ENCODE measurements around the gene COPS3. TPM values are rescaled to one million over a fixed set of nuclear protein-coding genes. Genes with fewer than 3 reads are reported as not detected.

COPS3 gene
- total and polyA plus RNA-seq, 2 donors: 56.6 to 105 TPM

GRCh38 chr17:17229416-17230384, 51.3 kb downstream of the COPS3 start:
- Histone ChIP-seq H3K27me3 (ENCODE audit: control insufficient read depth in 2 of 2, insufficient read depth in 1 of 2, low read length in 1 of 2) (no peaks in the 10 kb centered on the region), H3K36me3 (ENCODE audit: control insufficient read depth in 2 of 2, insufficient read depth in 2 of 2, low read length in 1 of 2) (peaks cover 64 to 71% of the 10 kb centered on the region in 2 donors), H3K4me1 (ENCODE audit: control insufficient read depth in 2 of 2, insufficient read depth in 2 of 2, low read length in 2 of 2) (no peaks in the 10 kb centered on the region), H3K27ac (ENCODE audit: low read depth in 1 of 2, low read length in 1 of 2) (no peak overlapping the region), H3K9me3 (ENCODE audit: control insufficient read depth in 2 of 2, insufficient read depth in 1 of 2, low read length in 1 of 2) (no peaks in the 10 kb centered on the region), H3K4me3 (ENCODE audit: low read length in 2 of 2) (no peak overlapping the region)
- 95% methylated on average over 26 of the region's 26 CpGs for WGBS
- no peak for DNase-seq (ENCODE audit: low read depth in 6 of 9, low spot score in 9 of 9)

- Histone ChIP-seq H3K4me1 (ENCODE audit: control insufficient read depth in 2 of 2, insufficient read depth in 2 of 2, low read length in 2 of 2) (no peaks in the 10 kb centered on the region), H3K27ac (ENCODE audit: low read depth in 1 of 2, low read length in 1 of 2) (no peak overlapping the region)
- no peak for DNase-seq (ENCODE audit: low read depth in 6 of 9, low spot score in 9 of 9)
Observed at GRCh38 chr17:17228521-17229279, 52.3 kb downstream of the COPS3 start.

DNA sequence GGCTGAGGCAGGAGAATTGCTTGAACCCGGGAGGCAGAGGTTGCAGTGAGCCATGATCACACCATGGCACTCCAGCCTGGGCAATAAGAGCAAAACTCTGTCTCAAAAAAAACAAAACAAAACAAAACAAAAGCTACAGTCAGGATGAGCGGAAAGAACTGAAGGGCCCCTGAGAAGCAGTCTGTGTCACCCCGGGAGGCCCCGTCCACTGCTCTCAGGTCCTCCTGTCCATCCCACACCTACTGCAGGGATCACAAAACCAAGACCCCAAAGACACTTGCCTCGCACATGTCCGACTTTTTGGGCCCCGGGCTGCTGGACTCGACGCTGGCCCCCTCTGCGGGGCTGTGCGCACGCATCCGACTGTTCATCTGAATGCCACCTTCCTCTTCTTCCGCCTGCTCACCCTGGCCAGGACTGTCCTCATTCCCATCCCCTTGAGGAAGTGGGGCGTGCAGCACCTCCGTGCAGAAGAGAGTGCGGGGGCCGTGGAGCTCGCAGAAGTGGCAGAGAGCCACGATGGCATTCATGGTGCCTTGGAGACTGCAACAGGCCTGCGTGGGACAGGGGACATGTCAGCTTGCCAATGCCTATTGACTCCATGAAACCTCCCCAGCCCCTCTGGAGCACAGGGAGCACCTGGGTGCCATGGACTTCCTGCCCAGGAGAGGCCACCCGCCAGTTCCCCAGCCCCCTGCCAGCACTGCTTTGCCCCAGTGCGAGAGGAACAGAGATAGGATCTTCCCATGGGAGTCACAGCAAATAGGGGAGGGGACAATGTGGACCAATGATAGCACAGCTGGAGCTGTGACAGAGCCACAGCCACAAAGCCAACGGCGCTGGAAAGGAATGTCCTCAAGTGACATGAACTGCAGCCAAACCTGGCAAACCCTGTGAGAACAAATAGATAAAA, 53.2 kb downstream of the COPS3 start:
- WGBS: 97% methylated on average over 25 of the region's 25 CpGs
- Histone ChIP-seq H3K9me3 (ENCODE audit: control insufficient read depth in 2 of 2, insufficient read depth in 1 of 2, low read length in 1 of 2) (no peaks in the 10 kb centered on the region), H3K27ac (ENCODE audit: low read depth in 1 of 2, low read length in 1 of 2) (no peak overlapping the region), H3K4me3 (ENCODE audit: low read length in 2 of 2) (no peak overlapping the region), H3K4me1 (ENCODE audit: control insufficient read depth in 2 of 2, insufficient read depth in 2 of 2, low read length in 2 of 2) (no peaks in the 10 kb centered on the region), H3K27me3 (ENCODE audit: control insufficient read depth in 2 of 2, insufficient read depth in 1 of 2, low read length in 1 of 2) (no peaks in the 10 kb centered on the region), H3K36me3 (ENCODE audit: control insufficient read depth in 2 of 2, insufficient read depth in 2 of 2, low read length in 1 of 2) (peaks cover 79 to 85% of the 10 kb centered on the region in 2 donors)
- DNase-seq (ENCODE audit: low read depth in 6 of 9, low spot score in 9 of 9): no peak

More at GRCh38 chr17:17228521-17229279, 52.3 kb downstream of the COPS3 start:
- Histone ChIP-seq H3K4me3 (ENCODE audit: low read length in 2 of 2) (no peak overlapping the region), H3K36me3 (ENCODE audit: control insufficient read depth in 2 of 2, insufficient read depth in 2 of 2, low read length in 1 of 2) (peaks cover 74 to 80% of the 10 kb centered on the region in 2 donors), H3K9me3 (ENCODE audit: control insufficient read depth in 2 of 2, insufficient read depth in 1 of 2, low read length in 1 of 2) (no peaks in the 10 kb centered on the region), H3K27me3 (ENCODE audit: control insufficient read depth in 2 of 2, insufficient read depth in 1 of 2, low read length in 1 of 2) (no peaks in the 10 kb centered on the region)
- 97% methylated on average over 17 of the region's 17 CpGs for WGBS

- H3K4me3 ChIP-seq (ENCODE audit: low read length in 2 of 2): no peak overlapping the region
- H3K4me1 ChIP-seq (ENCODE audit: control insufficient read depth in 2 of 2, insufficient read depth in 2 of 2, low read length in 2 of 2): no peaks in the 10 kb centered on the region
- no peaks in the 10 kb centered on the region for H3K27me3 ChIP-seq (ENCODE audit: control insufficient read depth in 2 of 2, insufficient read depth in 1 of 2, low read length in 1 of 2)
- WGBS: 98% methylated on average over 16 of the region's 16 CpGs
- DNase-seq (ENCODE audit: low read depth in 6 of 9, low spot score in 9 of 9): no peak
- no peaks in the 10 kb centered on the region for H3K9me3 ChIP-seq (ENCODE audit: control insufficient read depth in 2 of 2, insufficient read depth in 1 of 2, low read length in 1 of 2)
- H3K36me3 ChIP-seq (ENCODE audit: control insufficient read depth in 2 of 2, insufficient read depth in 2 of 2, low read length in 1 of 2): peaks cover 78 to 83% of the 10 kb centered on the region in 2 donors
- H3K27ac ChIP-seq (ENCODE audit: low read depth in 1 of 2, low read length in 1 of 2): no peak overlapping the region
Observed at GRCh38 chr17:17226451-17227265, 54.4 kb downstream of the COPS3 start.

DNA sequence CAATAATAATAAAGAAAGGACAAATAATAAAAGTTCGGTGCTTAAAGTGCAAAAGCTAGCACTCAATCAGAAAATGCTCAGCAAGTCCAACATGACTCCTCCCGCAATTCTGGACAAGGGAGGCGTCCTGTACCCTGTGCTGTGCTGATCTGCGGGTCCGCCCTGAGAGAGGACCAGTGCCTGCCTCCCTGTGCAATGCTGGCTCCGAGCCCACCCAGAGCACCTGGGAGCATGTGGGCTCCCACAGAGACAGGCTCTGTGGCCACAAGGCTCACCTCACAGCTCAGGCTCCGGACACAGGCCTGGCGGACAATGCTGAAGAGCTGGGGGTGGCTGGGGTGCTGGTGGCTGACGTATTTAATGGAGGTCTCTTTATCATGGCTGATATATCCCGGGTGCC, 55.1 kb downstream of the COPS3 start:
- H3K36me3 ChIP-seq (ENCODE audit: control insufficient read depth in 2 of 2, insufficient read depth in 2 of 2, low read length in 1 of 2): peaks cover 82 to 84% of the 10 kb centered on the region in 2 donors
- no peak for DNase-seq (ENCODE audit: low read depth in 6 of 9, low spot score in 9 of 9)
- 99% methylated on average over 10 of the region's 10 CpGs for WGBS
- no peaks in the 10 kb centered on the region for H3K27me3 ChIP-seq (ENCODE audit: control insufficient read depth in 2 of 2, insufficient read depth in 1 of 2, low read length in 1 of 2)
- no peak overlapping the region for H3K27ac ChIP-seq (ENCODE audit: low read depth in 1 of 2, low read length in 1 of 2)
- no peaks in the 10 kb centered on the region for H3K4me1 ChIP-seq (ENCODE audit: control insufficient read depth in 2 of 2, insufficient read depth in 2 of 2, low read length in 2 of 2)
- H3K4me3 ChIP-seq (ENCODE audit: low read length in 2 of 2): no peak overlapping the region
- H3K9me3 ChIP-seq (ENCODE audit: control insufficient read depth in 2 of 2, insufficient read depth in 1 of 2, low read length in 1 of 2): no peaks in the 10 kb centered on the region

- H3K4me1 ChIP-seq (ENCODE audit: control insufficient read depth in 2 of 2, insufficient read depth in 2 of 2, low read length in 2 of 2): no peaks in the 10 kb centered on the region
- DNase-seq (ENCODE audit: low read depth in 6 of 9, low spot score in 9 of 9): no peak
- H3K27ac ChIP-seq (ENCODE audit: low read depth in 1 of 2, low read length in 1 of 2): no peak overlapping the region
- H3K36me3 ChIP-seq (ENCODE audit: control insufficient read depth in 2 of 2, insufficient read depth in 2 of 2, low read length in 1 of 2): peaks cover 76 to 78% of the 10 kb centered on the region in 2 donors
- H3K27me3 ChIP-seq (ENCODE audit: control insufficient read depth in 2 of 2, insufficient read depth in 1 of 2, low read length in 1 of 2): no peaks in the 10 kb centered on the region
- H3K9me3 ChIP-seq (ENCODE audit: control insufficient read depth in 2 of 2, insufficient read depth in 1 of 2, low read length in 1 of 2): no peaks in the 10 kb centered on the region
- no peak overlapping the region for H3K4me3 ChIP-seq (ENCODE audit: low read length in 2 of 2)
- 92% methylated on average over 8 of the region's 8 CpGs for WGBS
Observed at GRCh38 chr17:17224137-17224536, 56.9 kb downstream of the COPS3 start.

DNA sequence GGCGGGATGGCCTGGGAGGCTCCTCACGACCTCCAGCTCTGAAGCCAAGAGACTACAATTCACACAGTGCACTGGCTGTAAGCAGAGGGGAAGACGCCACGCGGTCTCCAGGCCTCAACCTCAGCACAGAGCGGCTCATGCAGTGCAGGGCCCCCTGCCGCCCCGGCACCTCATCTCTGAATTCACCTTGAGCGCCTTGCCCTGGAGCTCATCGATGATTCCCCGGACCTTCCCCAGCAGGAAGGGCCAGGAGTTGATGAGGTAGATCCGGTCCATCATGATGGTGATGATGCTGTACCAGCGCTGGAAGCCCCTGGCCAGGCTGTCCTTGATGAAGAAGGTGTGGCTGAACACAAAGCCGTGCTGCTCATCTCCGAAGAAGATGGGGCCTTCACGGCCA, 57.3 kb downstream of the COPS3 start:
- peaks cover 75 to 78% of the 10 kb centered on the region in 2 donors for H3K36me3 ChIP-seq (ENCODE audit: control insufficient read depth in 2 of 2, insufficient read depth in 2 of 2, low read length in 1 of 2)
- no peaks in the 10 kb centered on the region for H3K4me1 ChIP-seq (ENCODE audit: control insufficient read depth in 2 of 2, insufficient read depth in 2 of 2, low read length in 2 of 2)
- H3K27me3 ChIP-seq (ENCODE audit: control insufficient read depth in 2 of 2, insufficient read depth in 1 of 2, low read length in 1 of 2): no peaks in the 10 kb centered on the region
- H3K27ac ChIP-seq (ENCODE audit: low read depth in 1 of 2, low read length in 1 of 2): no peak overlapping the region
- H3K4me3 ChIP-seq (ENCODE audit: low read length in 2 of 2): no peak overlapping the region
- WGBS: 99% methylated on average over 16 of the region's 16 CpGs
- no peaks in the 10 kb centered on the region for H3K9me3 ChIP-seq (ENCODE audit: control insufficient read depth in 2 of 2, insufficient read depth in 1 of 2, low read length in 1 of 2)
- no peak for DNase-seq (ENCODE audit: low read depth in 6 of 9, low spot score in 9 of 9)

DNA sequence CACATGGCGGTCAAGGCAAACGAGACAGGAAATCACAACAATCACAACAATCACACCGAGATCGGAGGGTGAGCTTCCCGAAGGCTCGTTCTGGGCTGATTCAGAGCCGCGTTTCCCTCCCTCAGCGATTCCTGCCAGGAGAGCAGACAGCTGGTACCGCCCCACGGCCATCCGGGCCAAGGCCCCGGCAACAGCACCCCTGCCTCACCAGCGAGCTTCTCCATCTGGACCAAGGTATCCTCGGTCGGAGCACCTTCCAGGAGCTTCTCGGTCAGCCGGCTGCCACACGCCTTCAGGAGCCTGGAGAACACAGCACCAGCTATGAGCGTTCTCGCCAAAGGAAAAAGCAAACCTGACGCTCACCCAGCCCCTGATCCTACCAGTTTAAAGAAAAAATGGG, 59.7 kb downstream of the COPS3 start:
- Histone ChIP-seq H3K27ac (ENCODE audit: low read depth in 1 of 2, low read length in 1 of 2) (no peak overlapping the region), H3K27me3 (ENCODE audit: control insufficient read depth in 2 of 2, insufficient read depth in 1 of 2, low read length in 1 of 2) (no peaks in the 10 kb centered on the region), H3K4me3 (ENCODE audit: low read length in 2 of 2) (no peak overlapping the region), H3K4me1 (ENCODE audit: control insufficient read depth in 2 of 2, insufficient read depth in 2 of 2, low read length in 2 of 2) (no peaks in the 10 kb centered on the region), H3K9me3 (ENCODE audit: control insufficient read depth in 2 of 2, insufficient read depth in 1 of 2, low read length in 1 of 2) (no peaks in the 10 kb centered on the region), H3K36me3 (ENCODE audit: control insufficient read depth in 2 of 2, insufficient read depth in 2 of 2, low read length in 1 of 2) (peaks cover 73 to 79% of the 10 kb centered on the region in 2 donors)
- WGBS: 97% methylated on average over 22 of the region's 22 CpGs
- DNase-seq (ENCODE audit: low read depth in 6 of 9, low spot score in 9 of 9): no peak
